GM18502 (cell line): ENCODE measurements around the gene GCA.

Experiments used
- ATAC-seq: cut with Tn5 transposase; IDR thresholded peaks from one replicate; pipeline ENCODE4 v1.9.1; 2021; ENCODE audit warnings: mild to moderate bottlenecking; ENCODE audit not compliant: unreplicated experiment, poor library complexity

Gene GCA, protein sequence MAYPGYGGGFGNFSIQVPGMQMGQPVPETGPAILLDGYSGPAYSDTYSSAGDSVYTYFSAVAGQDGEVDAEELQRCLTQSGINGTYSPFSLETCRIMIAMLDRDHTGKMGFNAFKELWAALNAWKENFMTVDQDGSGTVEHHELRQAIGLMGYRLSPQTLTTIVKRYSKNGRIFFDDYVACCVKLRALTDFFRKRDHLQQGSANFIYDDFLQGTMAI

GRCh38 chr2:162343824-162344616, at the start of gene GCA:
TSS of gene GCA (plus strand) at chr2:162344132. CDS start at chr2:162344249, 117 bp downstream.
- ATAC-seq: peak; percentile 99

- no peak for ATAC-seq
These were observed 48.9 kb upstream of the GCA start for GRCh38 chr2:162295009-162295408.

DNA sequence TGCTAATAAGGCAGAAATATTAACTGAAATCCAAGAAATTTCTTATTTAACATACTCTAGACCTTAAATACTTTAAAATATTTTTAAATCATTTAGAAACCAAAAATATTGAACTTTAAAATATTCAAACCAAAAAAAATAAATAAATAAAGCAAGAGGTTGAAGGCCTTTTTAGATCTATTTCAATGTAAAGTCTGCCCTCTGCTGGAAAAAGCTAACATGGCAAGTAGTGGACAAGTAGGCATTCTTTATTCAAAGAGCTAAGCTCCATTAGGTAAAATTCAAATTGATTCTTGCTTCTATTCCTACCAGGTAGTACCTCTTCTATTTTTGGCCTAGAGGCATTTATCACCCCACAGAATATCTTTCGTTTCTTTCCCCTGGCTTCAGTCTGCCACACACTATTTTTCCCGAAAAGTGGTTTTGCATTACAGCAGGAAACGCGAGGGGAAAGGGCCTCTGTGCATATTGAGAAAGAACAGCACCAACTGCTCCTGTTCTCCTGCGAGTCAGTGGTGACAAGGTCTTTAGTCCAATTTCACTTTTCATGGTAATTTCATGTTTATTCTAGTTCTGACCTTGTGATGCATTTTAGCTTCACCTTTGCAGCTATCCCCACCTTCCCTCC, 45.9 kb upstream of the GCA start:
- ATAC-seq: peak; percentile 61

- no peak for ATAC-seq
These were observed 45.1 kb upstream of the GCA start for GRCh38 chr2:162298669-162299335.

DNA sequence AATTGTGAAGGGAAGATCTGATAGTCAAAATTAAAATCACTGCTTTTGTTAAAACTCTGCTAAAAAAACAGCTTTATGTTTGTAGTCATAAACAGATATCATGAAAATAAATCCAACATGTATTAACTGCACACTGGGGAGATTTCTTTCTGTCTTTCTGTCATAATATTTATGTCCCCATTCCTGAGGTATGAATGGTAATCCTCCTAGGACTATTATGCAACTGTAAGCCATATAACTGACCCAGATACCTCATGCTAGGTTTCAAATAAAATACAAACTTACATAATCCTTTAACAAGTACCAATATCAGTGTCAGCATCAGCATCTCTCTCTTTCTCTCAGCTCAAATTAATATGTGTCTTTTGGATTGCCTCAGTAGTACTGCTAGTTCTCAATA, 43.7 kb upstream of the GCA start:
- ATAC-seq: no peak

- peak; percentile 77 for ATAC-seq
These were observed 42.7 kb upstream of the GCA start for GRCh38 chr2:162301151-162301804.

DNA sequence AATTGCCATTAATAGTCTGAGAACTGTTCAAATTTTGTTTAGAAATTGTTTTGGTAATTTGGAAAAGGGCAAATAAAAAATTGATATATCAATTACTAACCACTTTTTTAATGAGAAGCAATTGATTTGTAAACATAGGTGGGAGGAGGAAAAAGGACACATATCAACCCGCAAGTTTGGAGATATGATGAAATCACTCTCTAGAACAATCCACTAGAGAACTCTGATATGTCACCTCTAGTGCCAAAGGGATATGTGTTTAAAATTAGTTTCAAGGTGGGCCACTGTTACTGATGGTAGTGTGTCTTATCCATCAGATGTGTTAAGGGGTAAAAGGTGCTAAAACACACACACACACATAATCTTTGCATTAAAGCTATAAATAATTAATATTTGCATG, 42.1 kb upstream of the GCA start:
- ATAC-seq: no peak

DNA sequence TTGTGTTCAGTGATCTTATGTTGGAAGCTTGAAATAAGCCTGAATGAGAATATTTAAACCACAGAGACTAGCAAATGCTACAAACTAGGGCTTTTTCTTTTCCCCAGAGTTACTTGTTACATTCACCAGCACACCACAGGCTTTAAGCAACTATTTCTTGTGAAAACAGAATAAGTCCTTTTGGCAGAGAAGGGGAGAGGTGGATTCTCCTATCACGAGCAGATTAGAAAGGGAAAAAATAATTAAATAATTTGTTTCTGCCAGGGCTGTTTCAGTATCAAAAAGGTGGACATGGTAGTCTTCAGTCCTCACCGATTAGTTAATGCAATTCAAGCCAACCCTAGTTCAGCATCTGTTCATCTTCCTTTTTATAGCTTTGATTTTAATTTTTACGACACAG, 38.0 kb upstream of the GCA start:
- no peak for ATAC-seq

GRCh38 chr2:162308747-162309503, 35.0 kb upstream of the GCA start:
- ATAC-seq: peak; percentile 68

GRCh38 chr2:162312853-162313252, 31.1 kb upstream of the GCA start:
- no peak for ATAC-seq

DNA sequence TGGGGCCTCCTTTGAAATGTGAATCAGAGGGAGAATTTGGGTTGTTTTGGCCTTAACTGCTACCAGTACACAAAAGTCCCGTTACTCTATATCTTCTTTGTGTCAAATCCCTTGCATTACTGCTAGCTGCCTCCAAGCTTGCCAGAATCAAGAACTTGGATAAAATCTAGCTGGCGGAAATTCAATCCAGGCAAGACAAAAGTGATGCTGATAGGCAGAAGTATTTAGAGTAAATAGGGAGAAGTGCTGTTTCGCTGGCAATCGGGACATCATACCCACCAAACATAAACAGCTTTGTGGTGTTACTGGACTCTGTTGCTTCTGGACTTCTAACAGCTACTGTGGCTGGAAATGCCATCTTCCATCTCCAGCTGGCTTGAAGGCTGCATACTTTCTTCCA, 28.0 kb upstream of the GCA start:
- ATAC-seq: no peak

GRCh38 chr2:162316590-162316989, 27.3 kb upstream of the GCA start:
- no peak for ATAC-seq

DNA sequence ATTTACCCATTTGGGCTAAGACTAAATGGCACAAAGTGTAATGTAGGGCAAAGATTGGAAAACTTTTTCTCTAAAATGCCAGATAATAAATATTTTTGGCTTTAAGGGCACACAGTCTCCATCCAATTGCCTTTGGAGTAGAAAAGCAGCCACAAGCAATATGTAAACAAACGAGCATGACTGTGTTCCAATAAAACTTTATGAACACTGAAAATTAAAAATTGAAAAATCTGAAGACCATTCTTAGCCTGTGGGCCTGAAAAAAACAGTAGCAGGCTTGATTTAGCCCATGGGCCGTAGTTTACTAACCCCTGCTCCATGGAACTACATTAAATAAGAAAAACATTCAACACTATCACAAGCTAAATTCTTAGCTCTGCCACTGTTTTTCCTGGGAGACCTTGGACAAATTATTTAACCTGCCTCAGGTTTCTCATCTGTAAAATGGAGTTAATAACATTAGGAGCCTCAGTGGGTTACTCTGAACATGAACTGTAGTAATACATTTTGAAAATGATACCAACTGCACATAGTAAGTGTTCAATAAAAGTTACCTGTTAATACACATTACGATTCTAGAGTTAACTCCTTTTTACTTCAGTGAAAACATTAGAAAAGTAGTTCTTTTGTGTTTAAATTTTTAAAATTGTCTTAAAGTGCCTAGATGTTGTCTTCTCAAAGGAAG, 26.7 kb upstream of the GCA start:
- no peak for ATAC-seq

- peak; percentile 5 for ATAC-seq
These were observed 26.0 kb upstream of the GCA start for GRCh38 chr2:162317861-162318327.

DNA sequence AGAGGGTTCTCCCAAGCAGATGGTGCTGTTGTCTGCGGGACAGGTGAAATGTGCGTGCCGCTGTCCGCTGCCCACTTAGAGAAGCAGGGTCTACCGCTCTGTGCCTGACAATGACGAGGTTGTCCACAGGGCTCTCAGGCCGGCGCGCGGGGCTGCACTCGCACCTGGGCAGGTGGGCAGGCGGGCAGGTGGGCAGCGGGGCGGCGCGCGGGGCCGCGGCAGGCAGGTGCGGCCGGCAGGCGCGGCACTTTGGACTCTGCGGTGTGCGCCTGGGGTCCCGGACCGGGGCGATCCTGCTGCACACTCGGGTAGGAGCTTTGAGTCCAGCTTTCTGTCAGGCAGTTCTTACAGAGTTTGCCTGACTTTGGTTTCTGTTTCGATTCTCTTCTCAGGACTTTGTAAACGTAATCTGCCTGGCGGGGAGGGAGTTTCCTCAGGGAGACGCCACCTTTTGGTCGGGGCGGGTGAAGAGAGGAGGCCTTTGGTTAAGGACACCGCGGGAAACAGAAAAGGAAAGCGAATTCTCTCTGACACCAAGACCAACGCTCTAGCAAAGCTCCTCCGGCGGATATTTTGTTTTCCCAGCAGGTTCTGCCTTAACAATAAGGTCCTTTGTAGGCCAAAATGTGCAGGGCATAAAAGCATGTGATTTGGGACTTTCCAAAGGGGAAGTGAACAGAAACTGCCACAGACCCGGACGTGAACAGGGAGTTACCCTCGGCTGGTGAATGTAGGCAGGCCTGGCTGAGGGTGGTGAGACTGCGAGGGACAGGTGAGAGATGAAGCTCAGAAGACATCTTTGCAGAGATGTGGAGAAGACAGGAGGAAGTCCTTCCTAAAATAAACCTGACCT, 25.4 kb upstream of the GCA start, which contains the start of gene IFIH1:
TSS of gene IFIH1 (minus strand) at position 357 of the 853 bp plus-strand sequence. CDS start 377 bp downstream, outside the sequence.
- ATAC-seq: peak; percentile 88

- ATAC-seq: no peak
These were observed 22.9 kb upstream of the GCA start for GRCh38 chr2:162320864-162321517.

DNA sequence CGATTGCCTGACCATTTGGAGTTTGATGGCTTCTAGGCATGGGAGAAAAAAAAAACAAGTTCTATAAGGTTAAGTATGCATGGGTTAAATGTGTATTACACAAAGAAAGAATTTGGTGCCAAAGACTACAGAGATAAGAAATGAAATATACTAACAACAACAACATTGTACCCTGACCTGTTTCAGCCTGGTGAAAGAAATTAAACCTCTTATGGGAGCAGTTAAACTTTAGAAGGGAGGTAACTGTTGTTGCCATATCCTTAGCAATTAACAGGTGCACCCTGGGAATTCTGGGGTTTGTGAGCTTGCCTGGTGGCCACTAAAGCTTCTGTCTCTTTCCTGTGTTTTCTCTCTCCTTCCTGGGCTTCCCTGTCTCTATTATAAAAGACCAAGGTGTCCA, 19.0 kb upstream of the GCA start:
- ATAC-seq: no peak
